Gastroesophageal sphincter (tissue), 3 donors: ENCODE measurements around the gene TNFRSF4.

Experiments used
- CTCF ChIP-seq, 4 experiments: fragments of 200-600 bp in 2 of 4; fragments of 450-650 bp in 2 of 4; sonication (generic) in 1 of 4; IDR thresholded peaks; one replicate each; pipeline ENCODE4 v1.5.1; 2017 to 2019; ENCODE audit warnings: antibody characterized with exemption in 4 of 4, mild to moderate bottlenecking in 2 of 4, moderate library complexity in 2 of 4
- POLR2AphosphoS5 ChIP-seq: sonication (generic); formaldehyde crosslinking; IDR thresholded peaks from one replicate; pipeline ENCODE4 v1.6.1; 2017; ENCODE audit warnings: antibody characterized with exemption

GRCh38 chr1:1216770-1217620 lies 3.0 kb upstream of the TNFRSF4 start:
- TF ChIP-seq POLR2AphosphoS5 (no peak), CTCF (IDR thresholded peaks at IDR 0.05) (no peak)
